CD14-positive monocyte (primary cell): ENCODE data around the gene RNF19B. TPM values are rescaled to one million over a fixed set of nuclear protein-coding genes. Genes with fewer than 3 reads are reported as not detected.

Experiments
- DNase-seq, 3 donors: peaks; one replicate each; pipeline ENCODE4 v3.0.0-alpha.2; 2011 to 2022
- H2AFZ ChIP-seq: 2 replicates; pipeline ENCODE4 v1.6.0; 2012; ENCODE audit warnings: mild to moderate bottlenecking, low read depth, low read length, inconsistent platforms; ENCODE audit not compliant: insufficient read depth, poor library complexity, severe bottlenecking
- H3K27ac ChIP-seq, 2 donors: 1 replicate in 1 of 2; 2 replicates in 1 of 2; pipeline ENCODE4 v1.5.1; 2012 to 2013; ENCODE audit warnings: low read length in 2 of 2, control low read depth in 1 of 2, inconsistent platforms in 1 of 2, low read depth in 1 of 2, mild to moderate bottlenecking in 1 of 2
- H3K27me3 ChIP-seq, 2 donors: one replicate each; pipeline versions ENCODE4 v1.6.0 to v1.6.1; 2011 to 2013; ENCODE audit warnings: low read length in 2 of 2; ENCODE audit not compliant: control insufficient read depth in 2 of 2, insufficient read depth in 2 of 2
- H3K36me3 ChIP-seq, 2 donors: replicated peaks in 1 of 2; 1 replicate in 1 of 2; 2 replicates in 1 of 2; pipeline versions ENCODE4 v1.5.1 to v1.6.1; 2012 to 2013; ENCODE audit warnings: low read length in 2 of 2, control low read depth in 1 of 2, inconsistent platforms in 1 of 2, mild to moderate bottlenecking in 1 of 2; ENCODE audit not compliant: insufficient read depth in 2 of 2, control insufficient read depth in 1 of 2
- H3K4me1 ChIP-seq, 2 donors: 1 replicate in 1 of 2; 2 replicates in 1 of 2; pipeline versions ENCODE4 v1.5.1 to v1.6.1; 2012 to 2013; ENCODE audit warnings: low read length in 2 of 2, control low read depth in 1 of 2, inconsistent platforms in 1 of 2, mild to moderate bottlenecking in 1 of 2, moderate library complexity in 1 of 2; ENCODE audit not compliant: insufficient read depth in 2 of 2, control insufficient read depth in 1 of 2
- H3K4me2 ChIP-seq: replicated peaks from 2 replicates; pipeline ENCODE3; 2012; ENCODE audit warnings: low read length, moderate library complexity, mild to moderate bottlenecking; ENCODE audit not compliant: poor library complexity, severe bottlenecking; ENCODE audit errors: extremely low read depth
- H3K4me3 ChIP-seq, 3 experiments: fragments of 200-600 bp in 1 of 3; sonication (generic) in 1 of 3; replicated peaks in 1 of 3; 1 replicate in 2 of 3; 2 replicates in 1 of 3; pipeline ENCODE4 v1.5.1; 2011 to 2013; ENCODE audit warnings: low read length in 3 of 3, mild to moderate bottlenecking in 3 of 3, control low read depth in 2 of 3, low read depth in 2 of 3, inconsistent platforms in 1 of 3, moderate library complexity in 1 of 3
- H3K79me2 ChIP-seq: 2 replicates; pipeline ENCODE4 v1.6.0; 2012; ENCODE audit warnings: mild to moderate bottlenecking, control low read depth, inconsistent platforms, low read length, moderate library complexity; ENCODE audit not compliant: insufficient read depth
- H3K9ac ChIP-seq: 2 replicates; pipeline ENCODE4 v1.6.0; 2017; ENCODE audit warnings: low read length, mild to moderate bottlenecking; ENCODE audit not compliant: insufficient read depth, poor library complexity, severe bottlenecking
- H3K9me3 ChIP-seq, 2 donors: replicated peaks in 1 of 2; 1 replicate in 1 of 2; 2 replicates in 1 of 2; pipeline versions ENCODE4 v1.5.1 to v1.6.1; 2012 to 2013; ENCODE audit warnings: low read length in 2 of 2, control low read depth in 1 of 2; ENCODE audit not compliant: control insufficient read depth in 1 of 2, insufficient read depth in 1 of 2
- H4K20me1 ChIP-seq: 2 replicates; pipeline ENCODE4 v1.6.0; 2012; ENCODE audit warnings: mild to moderate bottlenecking, low read length, control low read depth, moderate library complexity; ENCODE audit not compliant: insufficient read depth
- H3K27ac Mint-ChIP-seq, 7 donors: one replicate each; pipeline ENCODE4 v1.8.0; 2020; ENCODE audit warnings: mild to moderate bottlenecking in 7 of 7, mixed read lengths in 7 of 7, moderate library complexity in 6 of 7, inconsistent platforms in 2 of 7
- H3K27me3 Mint-ChIP-seq, 3 donors: one replicate each; pipeline ENCODE4 v1.8.0; 2021 to 2022; ENCODE audit warnings: low read depth in 3 of 3, mild to moderate bottlenecking in 3 of 3, mixed read lengths in 3 of 3, moderate library complexity in 3 of 3, inconsistent platforms in 1 of 3
- H3K36me3 Mint-ChIP-seq, 2 donors: one replicate each; pipeline ENCODE4 v1.8.0; 2020; ENCODE audit warnings: mixed read lengths in 2 of 2, inconsistent platforms in 1 of 2, mild to moderate bottlenecking in 1 of 2
- H3K4me1 Mint-ChIP-seq: one replicate; pipeline ENCODE4 v1.8.0; 2020; ENCODE audit warnings: mild to moderate bottlenecking, mixed read lengths
- H3K4me3 Mint-ChIP-seq, 2 donors: one replicate each; pipeline ENCODE4 v1.8.0; 2020; ENCODE audit warnings: mild to moderate bottlenecking in 2 of 2, mixed read lengths in 2 of 2, moderate library complexity in 1 of 2
- H3K9me3 Mint-ChIP-seq, 7 donors: one replicate each; pipeline ENCODE4 v1.8.0; 2020 to 2022; ENCODE audit warnings: mixed read lengths in 7 of 7, mild to moderate bottlenecking in 6 of 7, moderate library complexity in 6 of 7, inconsistent platforms in 2 of 7
- CTCF ChIP-seq: fragments of 200-600 bp; IDR thresholded peaks from one replicate; pipeline ENCODE4 v1.8.0; 2022; ENCODE audit warnings: antibody characterized with exemption, mild to moderate bottlenecking
- WGBS: methylation state at CpG from one replicate; pipeline ENCODE4 v1.1.5; 2013; ENCODE audit warnings: missing lambda C conversion rate; ENCODE audit not compliant: insufficient coverage; 5-methylcytosine and 5-hydroxymethylcytosine counted together
- intact Hi-C, 2 donors: fragments of 100-400 bp; cut with micrococcal nuclease; formaldehyde crosslinking; loops; one replicate each; pipeline versions ENCODE4 v1.15.0 to v1.15.1; 2023
- polyA plus RNA-seq, 3 donors: library from polyadenylated mRNA; depleted of rRNA in 1 of 3; unstranded in 2 of 3; stranded (reverse) in 1 of 3; fragments of 300-500 nt in 2 of 3; fragments of >200 nt in 1 of 3; fragmentation: Illumina TruSeq in 2 of 3; gene quantifications; 1 replicate in 2 of 3; 2 replicates in 1 of 3; pipeline ENCODE4 v1.2.3, GENCODE V29; 2012 to 2021

Gene RNF19B
- polyA plus RNA-seq, 3 donors, result 4.1 to 106 (median 5.8) TPM

GRCh38 chr1:32918179-32918578 is 46.4 kb downstream of the RNF19B start:
- Histone ChIP-seq H3K4me1 (no peaks in the 10 kb centered on the region), H3K9me3 (no peaks in the 10 kb centered on the region), H3K4me3 (no peak overlapping the region), H3K27me3 (peaks cover 19 to 28% of the 10 kb centered on the region in 2 donors), H3K79me2 (no peaks in the 10 kb centered on the region), H3K9ac (no peak overlapping the region), H2AFZ (no peak overlapping the region), H3K27ac (no peak overlapping the region), H4K20me1 (no peaks in the 10 kb centered on the region), H3K36me3 (no peaks in the 10 kb centered on the region), H3K4me2 (no peak overlapping the region)
- Mint-ChIP-seq H3K4me3 (peak overlapping the region in 1 of 2 donors; percentile 39), H3K27me3 (peaks cover 28 to 61% (median 48%) of the 10 kb centered on the region in 3 donors), H3K27ac (no peak overlapping the region), H3K9me3 (peaks cover 0 to 4% (median under 1%) of the 10 kb centered on the region in 7 donors), H3K4me1 (peaks cover 4% of the 10 kb centered on the region), H3K36me3 (no peaks in the 10 kb centered on the region)
- WGBS, result no CpG with 5 or more reads among the region's 1 CpG
- no peak for DNase-seq
- intact Hi-C loops, result no loop called here
- no peak for TF ChIP-seq CTCF

GRCh38 chr1:32917521-32917920 is 47.1 kb downstream of the RNF19B start:
- no peaks in the 10 kb centered on the region for H4K20me1 ChIP-seq
- H3K9me3 Mint-ChIP-seq, result peaks cover 0 to 4% (median 2%) of the 10 kb centered on the region in 7 donors
- no peaks in the 10 kb centered on the region for H3K36me3 Mint-ChIP-seq
- H3K9ac ChIP-seq, result no peak overlapping the region
- no peak for TF ChIP-seq CTCF
- H3K4me1 Mint-ChIP-seq, result peaks cover 4% of the 10 kb centered on the region
- no peak overlapping the region for H3K4me2 ChIP-seq
- intact Hi-C loops, result no loop called here
- peak overlapping the region in 1 of 2 donors; percentile 35 for H3K4me3 Mint-ChIP-seq
- WGBS, result no CpG with 5 or more reads among the region's 7 CpGs
- no peak overlapping the region for H2AFZ ChIP-seq
- H3K4me1 ChIP-seq, result no peaks in the 10 kb centered on the region
- no peak for DNase-seq
- no peak overlapping the region for H3K27ac ChIP-seq
- no peaks in the 10 kb centered on the region for H3K9me3 ChIP-seq
- H3K27me3 ChIP-seq, result peaks cover 15 to 24% of the 10 kb centered on the region in 2 donors
- no peak overlapping the region for H3K27ac Mint-ChIP-seq
- no peaks in the 10 kb centered on the region for H3K79me2 ChIP-seq
- no peaks in the 10 kb centered on the region for H3K36me3 ChIP-seq
- peaks cover 24 to 55% (median 43%) of the 10 kb centered on the region in 3 donors for H3K27me3 Mint-ChIP-seq
- H3K4me3 ChIP-seq, result no peak overlapping the region
